ENCODE measurements around the gene ABCB10.

- TF ChIP-seq POLR2A (IDR thresholded peaks at IDR 0.05) (no peak), CTCF (IDR thresholded peaks at IDR 0.05) (no peak)
Measured at GRCh38 chr1:229509576-229509975, 48.9 kb downstream of the ABCB10 start.

Data from Peyer's patch (tissue), 4 donors.